WTC11 (cell line): ENCODE measurements around the gene ALOXE3. TPM values are rescaled to one million over a fixed set of nuclear protein-coding genes. Genes with fewer than 3 reads are reported as not detected.
A peak's percentile ranks its signal among the peaks of the same experiment; 100 is the strongest.

Source experiments
- ARID4B ChIP-seq: sonication (generic); formaldehyde crosslinking; IDR thresholded peaks from 2 replicates; pipeline ENCODE4 v1.8.0; 2023; ENCODE audit warnings: missing genetic modification reagents, mild to moderate bottlenecking, borderline replicate concordance
- CREB1 ChIP-seq: sonication (generic); formaldehyde crosslinking; IDR thresholded peaks from 2 replicates; pipeline ENCODE4 v1.8.0; 2023; ENCODE audit warnings: mild to moderate bottlenecking, missing genetic modification reagents
- E2F1 ChIP-seq: sonication (generic); formaldehyde crosslinking; IDR thresholded peaks from 2 replicates; pipeline ENCODE4 v1.8.0; 2022; ENCODE audit warnings: mild to moderate bottlenecking, missing genetic modification reagents
- ELF4 ChIP-seq: sonication (generic); formaldehyde crosslinking; IDR thresholded peaks from 2 replicates; pipeline ENCODE4 v1.8.1; 2022; ENCODE audit warnings: low read depth, mild to moderate bottlenecking, moderate library complexity, missing genetic modification reagents
- EMX1 ChIP-seq: fragments of 250-450 bp; sonication (Bioruptor Pico); IDR thresholded peaks from 2 replicates; pipeline ENCODE4 v1.8.0; 2021; ENCODE audit warnings: mild to moderate bottlenecking
- FOXK1 ChIP-seq: sonication (generic); formaldehyde crosslinking; IDR thresholded peaks from 2 replicates; pipeline ENCODE4 v1.8.0; 2022; ENCODE audit warnings: mild to moderate bottlenecking, moderate library complexity, missing genetic modification reagents
- GABPB1 ChIP-seq: sonication (generic); formaldehyde crosslinking; IDR thresholded peaks from 2 replicates; pipeline ENCODE4 v1.8.1; 2023; ENCODE audit warnings: mild to moderate bottlenecking, missing genetic modification reagents
- GTF2I ChIP-seq: fragments of 250-450 bp; sonication (Bioruptor Pico); conservative IDR thresholded peaks from 2 replicates; pipeline ENCODE4 v1.4.0; 2021; ENCODE audit warnings: mild to moderate bottlenecking
- JAZF1 ChIP-seq: fragments of 250-450 bp; sonication (Bioruptor Pico); IDR thresholded peaks from 2 replicates; pipeline ENCODE4 v1.9.0; 2021; ENCODE audit warnings: moderate library complexity, mild to moderate bottlenecking, inconsistent platforms
- JUN ChIP-seq: sonication (generic); formaldehyde crosslinking; IDR thresholded peaks from 2 replicates; pipeline ENCODE4 v1.8.0; 2023; ENCODE audit warnings: mild to moderate bottlenecking, missing genetic modification reagents
- MXD4 ChIP-seq: fragments of 250-450 bp; sonication (Bioruptor Pico); IDR thresholded peaks from 2 replicates; pipeline ENCODE4 v1.8.0; 2021; ENCODE audit warnings: mild to moderate bottlenecking, moderate library complexity, borderline replicate concordance
- PRRX2 ChIP-seq: fragments of 250-450 bp; sonication (Bioruptor Pico); IDR thresholded peaks from 2 replicates; pipeline ENCODE4 v1.8.0; 2021; ENCODE audit warnings: mild to moderate bottlenecking
- RELA ChIP-seq: sonication (generic); formaldehyde crosslinking; IDR thresholded peaks from 2 replicates; pipeline ENCODE4 v1.8.1; 2022; ENCODE audit warnings: missing genetic modification reagents, mild to moderate bottlenecking, borderline replicate concordance
- TCF7 ChIP-seq: sonication (generic); formaldehyde crosslinking; IDR thresholded peaks from 2 replicates; pipeline ENCODE4 v1.8.0; 2022; ENCODE audit warnings: mild to moderate bottlenecking, low read depth, missing genetic modification reagents, moderate library complexity
- ZNF281 ChIP-seq: sonication (generic); formaldehyde crosslinking; IDR thresholded peaks from 2 replicates; pipeline ENCODE4 v1.8.0; 2023; ENCODE audit warnings: mild to moderate bottlenecking, missing genetic modification reagents
- ZNF423 ChIP-seq: fragments of 250-450 bp; sonication (Bioruptor Pico); IDR thresholded peaks from 2 replicates; pipeline ENCODE4 v2.1.2; 2022; ENCODE audit warnings: mild to moderate bottlenecking, moderate library complexity
- ZNF532 ChIP-seq: fragments of 250-450 bp; sonication (Bioruptor Pico); IDR thresholded peaks from 2 replicates; pipeline ENCODE4 v1.9.0; 2021; ENCODE audit warnings: mild to moderate bottlenecking, borderline replicate concordance
- ZNF671 ChIP-seq: fragments of 250-450 bp; sonication (Bioruptor Pico); IDR thresholded peaks from 2 replicates; pipeline ENCODE4 v1.8.0; 2021; ENCODE audit warnings: mild to moderate bottlenecking
- total RNA-seq: library from RNA; stranded (reverse); gene quantifications from 3 replicates; pipeline ENCODE4 v1.2.3, GENCODE V29; 2021
- TF ChIP-seq, protein P1 (sequence below): fragments of 250-450 bp; sonication (Bioruptor Pico); IDR thresholded peaks from 2 replicates; pipeline ENCODE4 v1.9.0; 2021; ENCODE audit warnings: mild to moderate bottlenecking
- TF ChIP-seq, protein P2 (sequence below): fragments of 250-450 bp; sonication (Bioruptor Pico); conservative IDR thresholded peaks from 2 replicates; pipeline ENCODE4 v1.9.0; 2021; ENCODE audit warnings: mild to moderate bottlenecking

Gene ALOXE3
- total RNA-seq, 1 experiment from 2014 or later = 0.81 TPM

DNA sequence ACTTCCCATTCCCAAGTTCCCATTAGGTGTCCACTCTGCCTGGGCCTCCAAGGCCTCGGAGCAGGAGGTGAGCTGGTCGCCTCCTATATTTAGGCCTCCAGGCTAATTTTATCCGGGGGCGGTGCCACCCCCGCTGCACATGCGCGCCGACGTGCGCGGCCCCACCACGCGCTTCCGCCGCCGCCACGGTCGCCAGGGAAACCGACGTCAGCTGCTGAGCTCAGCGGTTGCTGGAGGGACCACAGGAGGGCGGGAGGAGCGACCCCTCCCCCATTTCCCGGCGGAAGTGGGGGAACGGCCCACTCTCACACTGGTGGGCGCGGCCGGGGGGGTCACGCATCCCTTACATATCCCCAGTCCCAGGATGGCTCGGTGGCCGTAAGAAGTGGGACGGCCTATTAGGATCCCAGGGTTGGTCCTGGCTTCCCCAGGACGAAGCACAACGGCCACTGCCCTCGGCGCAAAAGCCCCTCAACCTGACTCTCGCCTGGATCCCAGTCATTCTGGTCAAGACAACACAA, 32.9 kb upstream of the ALOXE3 start (continued):
- TF ChIP-seq JAZF1 (CRISPR knock-in tag) (no peak), E2F1 (CRISPR knock-in tag) (no peak), JUN (CRISPR knock-in tag) (no peak), ZNF423 (no peak), ZNF532 (CRISPR knock-in tag) (no peak), ZNF281 (CRISPR knock-in tag) (peak; percentile 85), PRRX2 (CRISPR knock-in tag) (no peak), EMX1 (CRISPR knock-in tag) (no peak), ARID4B (peak; percentile 21; the same call in 1 of the 2 replicates), ELF4 (CRISPR knock-in tag) (no peak), RELA (CRISPR knock-in tag) (no peak; the same call in 1 of the 2 replicates), CREB1 (CRISPR knock-in tag) (no peak), MXD4 (CRISPR knock-in tag) (no peak), ZNF671 (no peak), GABPB1 (CRISPR knock-in tag) (no peak), TCF7 (CRISPR knock-in tag) (no peak), FOXK1 (peak; percentile 74), GTF2I (CRISPR knock-in tag) (no peak)
- TF ChIP-seq, protein P1, sequence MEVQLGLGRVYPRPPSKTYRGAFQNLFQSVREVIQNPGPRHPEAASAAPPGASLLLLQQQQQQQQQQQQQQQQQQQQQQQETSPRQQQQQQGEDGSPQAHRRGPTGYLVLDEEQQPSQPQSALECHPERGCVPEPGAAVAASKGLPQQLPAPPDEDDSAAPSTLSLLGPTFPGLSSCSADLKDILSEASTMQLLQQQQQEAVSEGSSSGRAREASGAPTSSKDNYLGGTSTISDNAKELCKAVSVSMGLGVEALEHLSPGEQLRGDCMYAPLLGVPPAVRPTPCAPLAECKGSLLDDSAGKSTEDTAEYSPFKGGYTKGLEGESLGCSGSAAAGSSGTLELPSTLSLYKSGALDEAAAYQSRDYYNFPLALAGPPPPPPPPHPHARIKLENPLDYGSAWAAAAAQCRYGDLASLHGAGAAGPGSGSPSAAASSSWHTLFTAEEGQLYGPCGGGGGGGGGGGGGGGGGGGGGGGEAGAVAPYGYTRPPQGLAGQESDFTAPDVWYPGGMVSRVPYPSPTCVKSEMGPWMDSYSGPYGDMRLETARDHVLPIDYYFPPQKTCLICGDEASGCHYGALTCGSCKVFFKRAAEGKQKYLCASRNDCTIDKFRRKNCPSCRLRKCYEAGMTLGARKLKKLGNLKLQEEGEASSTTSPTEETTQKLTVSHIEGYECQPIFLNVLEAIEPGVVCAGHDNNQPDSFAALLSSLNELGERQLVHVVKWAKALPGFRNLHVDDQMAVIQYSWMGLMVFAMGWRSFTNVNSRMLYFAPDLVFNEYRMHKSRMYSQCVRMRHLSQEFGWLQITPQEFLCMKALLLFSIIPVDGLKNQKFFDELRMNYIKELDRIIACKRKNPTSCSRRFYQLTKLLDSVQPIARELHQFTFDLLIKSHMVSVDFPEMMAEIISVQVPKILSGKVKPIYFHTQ = no peak
- TF ChIP-seq, protein P2, sequence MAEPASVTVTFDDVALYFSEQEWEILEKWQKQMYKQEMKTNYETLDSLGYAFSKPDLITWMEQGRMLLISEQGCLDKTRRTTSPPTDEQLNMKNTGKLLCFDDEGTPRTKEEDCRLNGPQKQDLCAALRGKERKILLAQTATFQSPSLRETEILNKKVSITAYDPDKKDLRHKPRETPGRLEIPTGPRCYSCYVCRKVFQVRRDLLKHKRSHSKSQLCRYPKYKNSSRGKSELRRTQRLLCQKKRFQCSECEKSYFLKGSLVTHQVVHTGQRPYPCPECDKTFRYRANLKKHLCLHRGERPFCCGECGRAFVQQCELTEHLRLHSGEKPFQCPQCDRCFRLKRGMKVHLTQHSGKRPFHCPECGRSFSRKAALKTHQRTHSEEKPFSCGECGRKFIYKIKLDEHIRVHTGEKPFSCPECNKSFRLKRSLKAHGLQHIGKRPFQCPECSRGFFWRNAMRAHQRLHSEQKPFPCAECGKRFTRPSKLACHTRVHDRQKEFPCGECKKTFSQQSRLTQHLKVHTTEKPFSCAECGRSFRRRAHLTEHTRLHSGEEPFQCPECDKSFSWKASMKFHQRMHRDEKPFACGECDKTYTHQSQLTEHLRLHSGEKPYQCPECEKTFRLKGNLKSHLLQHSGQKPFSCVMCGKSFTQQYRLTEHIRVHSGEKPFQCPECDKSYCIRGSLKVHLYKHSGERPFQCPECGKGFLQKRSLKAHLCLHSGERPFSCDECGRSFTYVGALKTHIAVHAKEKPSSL (CRISPR knock-in tag) = no peak
